Measurements from ENCODE around the gene RAP1GAP.

- TF ChIP-seq, protein P1, sequence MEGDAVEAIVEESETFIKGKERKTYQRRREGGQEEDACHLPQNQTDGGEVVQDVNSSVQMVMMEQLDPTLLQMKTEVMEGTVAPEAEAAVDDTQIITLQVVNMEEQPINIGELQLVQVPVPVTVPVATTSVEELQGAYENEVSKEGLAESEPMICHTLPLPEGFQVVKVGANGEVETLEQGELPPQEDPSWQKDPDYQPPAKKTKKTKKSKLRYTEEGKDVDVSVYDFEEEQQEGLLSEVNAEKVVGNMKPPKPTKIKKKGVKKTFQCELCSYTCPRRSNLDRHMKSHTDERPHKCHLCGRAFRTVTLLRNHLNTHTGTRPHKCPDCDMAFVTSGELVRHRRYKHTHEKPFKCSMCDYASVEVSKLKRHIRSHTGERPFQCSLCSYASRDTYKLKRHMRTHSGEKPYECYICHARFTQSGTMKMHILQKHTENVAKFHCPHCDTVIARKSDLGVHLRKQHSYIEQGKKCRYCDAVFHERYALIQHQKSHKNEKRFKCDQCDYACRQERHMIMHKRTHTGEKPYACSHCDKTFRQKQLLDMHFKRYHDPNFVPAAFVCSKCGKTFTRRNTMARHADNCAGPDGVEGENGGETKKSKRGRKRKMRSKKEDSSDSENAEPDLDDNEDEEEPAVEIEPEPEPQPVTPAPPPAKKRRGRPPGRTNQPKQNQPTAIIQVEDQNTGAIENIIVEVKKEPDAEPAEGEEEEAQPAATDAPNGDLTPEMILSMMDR (IDR thresholded peaks at IDR 0.05) = no peak
- no peak for TF ChIP-seq POLR2A (IDR thresholded peaks at IDR 0.05)
Measured at GRCh38 chr1:21616372-21616771, 52.8 kb downstream of the RAP1GAP start.
